NAMALWA (cell line): ENCODE data around the gene CSTPP1.
A peak's percentile ranks its signal among the peaks of the same experiment; 100 is the strongest.
"Not testable (repeated sequence)": the region's sequence is repeated elsewhere in the genome, so short reads cannot be mapped to it uniquely, and the experiment has no call there.

ENCODE experiments used
- DNase-seq: peaks from one replicate; pipeline ENCODE4 v3.0.0-alpha.2; 2015; ENCODE audit warnings: low spot score

The CSTPP1 gene

DNA sequence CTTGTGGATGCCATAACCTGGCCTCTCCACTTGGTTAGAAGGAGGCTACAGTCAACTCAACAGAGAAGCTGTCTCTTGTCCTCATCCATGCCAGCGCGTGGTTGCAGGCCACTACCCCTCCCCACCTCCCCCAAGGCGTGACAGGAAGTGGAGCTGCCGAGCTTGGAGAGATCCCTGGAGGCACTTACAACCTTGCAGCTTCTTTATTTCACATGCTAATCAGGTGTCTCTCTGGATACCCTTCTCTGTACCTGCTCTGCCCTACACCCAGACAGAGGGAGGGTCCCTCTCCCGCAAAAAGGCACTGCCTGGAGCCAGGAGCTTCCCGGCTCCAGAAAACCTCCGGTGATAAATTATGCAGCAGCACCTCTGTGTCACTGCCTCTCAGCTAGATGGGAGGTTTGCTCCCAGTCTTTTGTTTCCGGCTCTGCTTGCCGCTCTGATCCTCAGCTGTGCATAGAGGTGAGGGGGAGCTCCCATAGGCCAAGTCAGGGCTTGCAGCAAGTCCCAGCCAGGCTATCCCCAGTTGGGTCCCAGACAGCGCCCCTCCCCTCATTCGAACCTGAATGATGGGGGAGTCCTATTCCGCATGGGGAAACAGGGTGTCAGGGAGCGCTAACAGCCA is 23.9 kb upstream of the CSTPP1 start:
- no peak for DNase-seq

DNA sequence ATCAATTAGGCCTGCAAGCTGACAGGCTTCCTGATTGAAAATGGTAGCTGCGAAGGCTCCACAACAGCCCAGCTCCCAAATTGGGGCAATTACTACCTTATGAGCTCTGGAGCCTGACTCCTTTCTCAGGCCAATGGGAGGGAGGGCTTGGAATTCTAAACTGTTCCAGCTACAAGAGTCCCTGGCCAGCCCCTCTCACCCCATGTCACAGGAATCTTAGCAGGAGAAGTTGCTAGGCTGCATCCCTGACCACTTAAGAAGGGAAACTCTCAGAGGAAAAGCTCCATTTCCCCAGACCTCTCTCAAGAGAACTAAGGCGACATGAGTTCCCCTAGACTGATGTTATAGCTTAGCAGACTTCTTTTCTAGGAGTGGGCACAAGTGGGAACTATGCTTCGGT is 23.1 kb upstream of the CSTPP1 start:
- DNase-seq = no peak

DNA sequence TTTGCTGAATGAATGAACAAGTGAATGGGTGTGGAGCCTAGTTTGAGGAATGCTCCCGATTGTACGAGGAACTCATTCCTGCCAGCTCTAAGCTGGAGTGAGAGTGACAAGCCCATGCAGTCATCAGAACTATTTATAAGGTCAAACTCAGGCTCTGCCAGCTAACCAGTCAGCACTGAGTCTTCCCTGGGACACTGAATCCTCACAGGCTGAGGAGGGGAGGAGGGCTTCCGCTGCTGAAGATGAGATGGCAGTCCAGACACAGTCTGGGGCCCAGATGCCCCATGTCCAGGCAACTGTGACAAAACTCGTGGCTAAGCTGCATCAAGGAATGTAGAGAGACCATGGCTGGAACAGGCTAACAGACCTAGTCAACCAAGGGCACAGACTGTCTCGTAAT is 22.2 kb upstream of the CSTPP1 start:
- DNase-seq = no peak

DNA sequence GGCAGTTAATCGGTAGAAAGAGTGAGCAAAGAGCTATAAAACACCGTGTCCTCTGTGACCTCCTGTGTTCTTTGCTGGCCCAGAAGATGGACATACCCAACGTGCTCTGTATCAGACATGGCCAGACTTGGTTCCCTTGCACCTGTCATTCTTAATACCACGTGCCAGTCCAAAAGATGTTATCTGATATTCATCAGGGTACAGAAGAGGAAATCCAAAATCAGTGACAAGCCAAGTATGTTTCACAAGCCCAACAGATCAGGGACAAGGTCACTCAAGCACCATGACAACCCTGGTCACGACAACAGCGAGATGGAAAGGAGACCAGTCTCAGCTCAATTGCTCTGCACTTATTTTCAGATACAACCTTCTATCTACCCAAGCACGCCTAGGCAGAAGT is 21.7 kb upstream of the CSTPP1 start:
- DNase-seq = no peak

DNA sequence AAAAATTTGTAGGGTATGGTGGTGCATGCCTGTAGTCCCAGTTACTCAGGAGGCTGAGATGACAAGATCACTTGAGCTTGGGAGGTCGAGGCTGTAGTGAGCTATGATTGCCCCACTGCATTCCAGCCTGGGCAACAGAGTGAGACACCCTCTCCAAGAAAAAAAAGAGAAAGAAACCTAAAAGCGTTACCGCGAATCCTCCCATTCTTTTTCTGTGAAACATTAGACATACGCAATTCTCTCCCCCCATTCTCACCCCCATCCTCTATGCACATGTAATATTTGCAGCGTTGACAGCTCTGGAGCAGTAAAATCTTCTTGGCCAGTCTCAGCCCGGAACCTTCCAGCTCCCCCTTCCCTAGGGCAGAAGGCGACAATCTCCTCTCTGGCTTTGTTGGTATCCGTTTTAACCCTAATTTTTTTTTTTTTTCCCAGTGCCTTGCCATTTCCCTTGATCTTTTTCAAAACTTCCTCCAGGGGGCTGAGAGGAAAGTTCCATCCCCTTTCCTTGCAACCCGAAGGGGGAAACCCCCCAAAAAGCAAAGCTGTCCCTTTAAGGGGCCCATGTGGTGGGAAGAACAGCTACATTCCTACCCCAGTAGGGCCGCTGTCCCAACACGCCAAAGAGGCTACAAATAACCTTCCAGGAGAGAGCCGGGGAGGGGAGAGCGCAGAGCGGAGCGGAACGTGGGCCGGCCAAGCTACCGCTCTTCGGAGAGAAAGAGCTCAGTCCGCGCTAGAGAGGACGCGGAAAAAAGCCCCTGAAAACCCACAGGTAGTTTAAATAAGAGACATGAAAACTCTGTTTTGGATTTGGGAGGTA is 20.1 kb upstream of the CSTPP1 start:
- no peak for DNase-seq

DNA sequence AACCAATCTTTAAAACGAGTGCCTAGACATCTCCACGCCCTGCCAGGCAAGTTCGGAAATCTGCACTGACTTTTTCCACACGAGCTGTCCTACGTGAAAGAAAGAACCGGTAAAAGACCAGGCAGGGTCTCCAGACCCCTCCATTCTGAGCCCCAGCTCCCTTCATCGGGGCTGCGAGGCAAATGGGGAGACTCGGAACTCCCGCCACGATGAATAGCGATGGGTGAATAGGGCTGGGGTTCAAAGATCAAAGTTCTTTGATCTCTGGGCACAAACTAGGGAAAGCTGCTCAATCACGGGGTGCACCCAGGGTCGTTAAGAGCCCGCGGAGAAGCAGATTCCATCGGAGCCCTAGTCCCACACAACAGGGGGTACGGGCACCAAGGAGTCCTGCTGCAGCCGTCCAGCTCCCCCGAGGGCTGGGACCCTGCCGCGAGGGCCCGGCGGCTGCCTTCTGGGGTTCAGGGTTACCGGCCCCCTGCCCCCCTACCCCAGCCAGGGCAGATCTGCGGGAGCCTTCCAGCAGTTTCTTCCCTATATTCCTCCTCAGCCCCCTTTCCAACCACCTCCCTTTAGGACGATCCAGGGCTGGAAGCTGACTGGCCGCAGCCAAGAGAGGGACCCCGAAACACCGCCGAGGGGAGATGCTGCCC is 19.3 kb upstream of the CSTPP1 start:
- DNase-seq = no peak

DNA sequence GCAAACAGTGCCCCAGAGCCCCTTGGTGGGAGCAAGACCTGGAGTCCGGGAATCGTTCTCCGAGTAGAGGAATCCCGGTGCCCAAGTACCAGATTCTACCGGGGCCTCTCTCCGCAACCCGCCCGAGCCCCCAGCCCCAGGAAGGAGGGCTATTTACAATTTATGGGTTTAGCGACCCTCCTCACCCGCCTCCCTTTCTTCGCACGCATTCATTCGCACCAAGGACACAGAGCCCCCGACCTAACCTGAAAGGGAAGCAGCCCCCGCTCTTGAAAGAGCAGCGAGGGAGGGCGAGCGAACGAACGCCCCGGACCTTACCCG is 18.8 kb upstream of the CSTPP1 start:
- no peak for DNase-seq

DNA sequence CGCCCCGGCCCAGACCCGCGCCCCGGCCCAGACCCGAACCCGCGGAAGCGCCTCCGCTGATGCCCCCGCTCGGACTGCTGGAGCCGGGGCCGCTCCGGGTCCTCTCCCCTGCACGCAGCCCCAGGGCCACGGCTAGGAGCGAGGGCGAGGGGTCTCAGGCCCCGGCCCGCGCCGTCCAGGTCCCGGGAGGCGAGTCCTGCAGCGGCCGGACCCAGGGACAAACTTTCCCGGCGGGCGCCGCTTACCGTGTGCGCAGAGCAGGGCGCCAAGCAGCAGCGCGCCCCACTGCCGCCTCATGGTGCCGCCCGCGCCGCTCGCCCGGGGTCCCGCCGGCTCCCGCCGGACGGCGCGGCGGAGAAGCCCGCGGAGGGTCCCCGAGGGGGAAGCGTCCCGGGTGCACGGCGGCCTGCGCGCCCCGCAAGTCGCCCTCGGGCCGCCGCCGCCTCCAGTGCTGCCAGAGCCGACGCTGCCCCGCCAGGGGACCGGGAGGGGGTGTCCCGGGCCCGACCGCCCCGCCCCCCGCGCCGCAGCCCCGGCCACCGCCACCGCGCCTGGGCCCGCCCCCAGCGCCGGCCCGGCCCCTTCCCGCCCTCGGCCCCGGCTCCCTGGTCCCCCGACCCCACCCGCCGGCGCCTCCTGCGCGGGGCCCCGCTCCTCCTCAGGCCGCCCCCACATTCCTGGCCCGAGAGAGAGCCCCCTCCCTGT is 18.3 kb upstream of the CSTPP1 start, which contains the start of gene LRP4:
LRP4 (minus strand) TSS at position 468 of the 705 bp plus-strand sequence; CDS start at position 297, 171 bp downstream.
- peak; percentile 25 for DNase-seq

DNA sequence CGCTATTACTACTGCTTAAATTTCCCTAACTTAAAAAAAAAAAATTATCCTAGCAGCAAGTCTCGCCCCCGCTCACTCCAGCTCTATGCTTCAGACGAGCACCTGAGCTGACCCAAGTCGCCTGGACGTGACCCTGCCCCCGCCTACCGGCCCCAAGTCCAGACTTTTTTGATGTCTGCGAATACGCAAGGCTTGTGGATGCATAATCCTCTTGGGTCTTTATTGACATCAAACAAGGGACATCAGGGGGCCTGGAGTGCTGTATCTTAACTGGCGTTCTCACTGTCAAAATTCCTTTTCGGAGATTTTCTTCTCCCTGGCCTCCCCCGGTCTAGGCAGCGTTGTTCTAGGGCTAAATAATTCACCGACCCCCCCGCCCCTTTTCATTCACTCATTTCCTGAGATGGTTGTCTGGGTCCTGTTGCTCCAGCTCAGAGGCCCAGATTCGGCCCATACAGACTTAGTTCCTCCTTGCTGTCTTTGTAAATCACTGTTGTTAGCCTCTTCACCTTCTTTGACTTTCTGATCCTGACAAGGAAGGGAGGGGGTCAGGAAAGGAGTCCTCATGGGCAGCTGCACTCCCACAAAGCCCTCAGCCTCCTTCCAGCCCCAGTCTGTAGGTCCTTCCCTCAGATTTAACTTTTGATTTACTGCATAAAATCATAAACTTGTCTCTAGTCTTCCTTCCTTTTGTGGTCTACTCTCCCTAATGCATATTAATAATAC is 17.6 kb upstream of the CSTPP1 start:
- DNase-seq = peak; percentile 13

DNA sequence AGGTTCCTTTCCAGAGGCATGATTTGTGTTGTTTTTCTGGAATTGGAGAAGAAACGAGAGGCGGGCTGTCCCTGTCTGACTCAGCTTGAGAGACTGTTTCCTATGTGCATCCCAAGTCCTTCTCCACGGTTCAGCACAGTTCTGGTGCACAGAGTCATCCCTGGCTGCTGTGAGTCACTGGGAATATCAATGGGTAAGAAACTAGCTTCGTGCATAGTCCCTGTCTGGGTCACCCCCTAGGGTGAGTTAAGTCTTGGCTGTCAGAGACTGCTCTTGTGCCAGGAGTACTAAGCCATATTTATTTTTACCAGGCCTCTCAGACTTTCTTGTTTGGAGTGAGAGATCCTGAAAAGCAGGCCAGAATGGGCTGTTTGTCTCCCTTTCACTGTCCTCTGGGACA is 15.8 kb upstream of the CSTPP1 start:
- DNase-seq = no peak

DNA sequence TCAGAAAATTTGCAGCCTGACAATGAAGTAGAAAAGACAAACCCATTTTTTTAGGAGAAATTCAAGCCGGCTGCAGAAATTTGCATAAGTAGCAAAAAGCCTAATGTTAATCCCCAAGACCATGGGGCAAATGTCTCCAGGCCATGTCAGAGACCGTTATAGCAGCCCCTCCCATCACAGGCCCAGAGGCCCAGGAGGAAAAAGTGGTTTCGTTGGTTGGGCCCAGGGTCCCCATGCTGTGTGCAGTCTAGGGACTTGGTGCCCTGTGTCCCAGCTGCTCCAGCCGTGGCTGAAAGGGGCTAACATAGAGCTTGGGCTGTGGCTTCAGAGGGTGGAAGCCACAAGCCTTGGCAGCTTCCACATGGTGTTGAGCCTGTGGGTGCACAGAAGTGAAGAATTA is 8.6 kb upstream of the CSTPP1 start:
- not testable (repeated sequence) for DNase-seq

DNA sequence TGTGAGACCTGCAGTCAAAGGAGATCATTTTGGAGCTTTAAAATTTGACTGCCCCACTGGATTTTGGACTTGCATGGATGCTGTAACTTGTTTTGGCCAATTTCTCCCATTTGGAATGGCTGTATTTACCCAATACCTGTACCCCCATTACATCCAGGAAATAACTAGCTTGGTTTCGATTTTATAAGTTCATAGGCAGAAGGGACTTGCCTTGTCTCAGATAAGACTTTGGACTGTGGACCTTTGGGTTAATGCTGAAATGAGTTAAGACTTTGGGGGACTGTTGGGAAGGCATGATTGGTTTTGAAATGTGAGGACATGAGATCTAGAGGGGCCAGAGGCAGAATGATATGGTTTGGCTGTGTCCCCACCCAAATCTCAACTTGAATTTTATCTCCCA is 7.9 kb upstream of the CSTPP1 start:
- not testable (repeated sequence) for DNase-seq

DNA sequence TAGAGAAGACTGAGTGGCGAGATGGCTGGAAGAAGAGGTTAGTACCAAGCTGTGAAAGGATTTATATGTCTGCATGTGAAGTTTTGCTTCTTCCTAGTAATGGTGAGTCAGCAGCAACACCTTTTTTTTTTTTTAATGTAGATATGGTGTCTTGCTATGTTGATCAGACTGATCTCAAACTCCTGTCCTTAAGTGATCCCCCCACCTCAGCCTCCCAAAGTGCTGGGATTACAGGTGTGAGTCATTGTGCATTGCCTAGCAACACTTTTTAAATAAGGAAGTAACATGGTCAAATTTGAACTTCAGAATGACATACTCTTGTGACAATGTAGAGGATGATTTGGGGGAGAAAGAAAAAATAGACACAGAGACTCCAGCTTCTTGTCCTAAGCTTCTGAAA is 6.5 kb upstream of the CSTPP1 start:
- DNase-seq = no peak

DNA sequence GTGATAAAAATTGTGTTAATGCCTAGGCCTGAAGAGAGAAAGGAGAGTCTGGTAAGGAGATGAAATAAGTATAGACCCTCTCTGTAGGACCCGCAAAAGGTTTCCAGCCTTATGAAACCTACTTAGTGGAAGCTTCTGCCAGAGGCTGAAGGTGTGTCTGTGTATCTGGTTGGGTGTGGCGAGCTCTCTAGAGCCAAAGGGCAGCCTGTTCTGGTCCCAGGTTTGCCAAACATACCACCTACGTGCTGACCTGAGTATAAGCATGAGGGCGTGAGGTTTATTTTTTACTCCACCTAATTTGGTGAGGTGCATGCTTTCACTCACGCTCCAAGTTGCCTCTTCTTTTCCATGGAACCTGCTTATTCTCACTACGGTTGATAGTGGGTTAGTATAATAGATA is 5.6 kb downstream of the CSTPP1 start:
- DNase-seq = no peak

DNA sequence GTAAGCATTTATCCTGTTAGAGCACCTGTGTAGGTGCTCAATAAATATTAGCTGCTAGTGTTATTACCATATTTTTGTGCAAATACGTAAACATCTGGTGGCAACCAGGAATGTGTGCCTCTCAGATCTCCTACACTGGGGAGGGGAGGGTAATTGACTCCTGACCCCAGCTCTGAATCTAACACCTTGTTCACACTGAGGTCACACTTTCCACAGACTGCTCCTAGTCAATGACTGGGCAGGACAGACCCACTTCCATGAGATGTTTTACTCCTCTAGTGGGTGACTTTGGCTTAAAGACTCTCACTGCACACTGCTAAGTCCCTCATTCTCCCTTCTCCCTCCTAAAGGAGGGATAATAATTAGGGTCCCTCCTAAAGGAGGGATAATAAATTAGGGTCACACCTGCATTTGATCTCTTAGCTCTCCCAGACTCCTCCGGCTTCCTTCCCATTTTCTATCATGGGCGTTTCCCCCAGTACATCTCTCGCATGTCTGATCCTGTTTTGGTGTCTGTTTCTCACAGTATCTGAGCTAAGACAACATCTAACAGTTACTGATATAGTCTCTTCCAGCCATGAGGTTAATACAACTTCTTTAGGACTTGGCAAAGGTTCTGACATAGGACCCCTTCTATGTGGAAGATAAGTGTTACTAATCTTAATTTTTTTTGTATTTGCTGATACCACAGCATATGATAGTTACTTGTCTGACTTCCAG is 8.0 kb downstream of the CSTPP1 start:
- DNase-seq = no peak

DNA sequence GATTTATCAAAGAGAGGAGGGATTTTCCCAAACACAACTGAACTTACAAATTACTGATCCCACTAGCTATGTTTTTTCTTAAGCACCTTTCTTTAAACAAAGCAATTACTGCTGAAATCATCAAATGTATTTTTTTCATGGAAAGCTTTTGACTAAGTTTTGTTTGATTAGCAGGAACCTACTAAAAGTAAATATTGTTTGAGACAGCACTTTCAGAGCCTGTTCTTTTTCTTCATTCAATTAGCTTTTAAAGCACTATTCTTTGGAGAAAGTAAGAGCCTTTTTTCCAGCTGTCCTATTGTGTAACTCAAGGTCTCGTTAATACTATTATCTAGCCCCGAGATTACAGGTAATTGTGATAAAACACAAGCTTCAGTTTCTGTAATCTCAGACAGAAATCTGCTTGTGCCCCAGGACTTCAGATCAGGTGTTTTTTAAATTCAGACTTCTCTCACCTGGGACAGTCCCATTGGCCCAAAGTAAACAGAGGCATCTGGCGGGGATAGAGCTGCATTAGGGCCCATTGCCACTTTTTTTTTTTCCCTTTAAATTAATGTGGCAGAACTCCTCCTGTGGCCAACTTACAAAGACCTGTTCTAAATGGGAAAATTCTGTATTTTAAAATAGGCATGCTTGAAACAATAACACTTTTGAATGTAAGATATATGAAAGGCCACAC is 11.0 kb downstream of the CSTPP1 start:
- no peak for DNase-seq

DNA sequence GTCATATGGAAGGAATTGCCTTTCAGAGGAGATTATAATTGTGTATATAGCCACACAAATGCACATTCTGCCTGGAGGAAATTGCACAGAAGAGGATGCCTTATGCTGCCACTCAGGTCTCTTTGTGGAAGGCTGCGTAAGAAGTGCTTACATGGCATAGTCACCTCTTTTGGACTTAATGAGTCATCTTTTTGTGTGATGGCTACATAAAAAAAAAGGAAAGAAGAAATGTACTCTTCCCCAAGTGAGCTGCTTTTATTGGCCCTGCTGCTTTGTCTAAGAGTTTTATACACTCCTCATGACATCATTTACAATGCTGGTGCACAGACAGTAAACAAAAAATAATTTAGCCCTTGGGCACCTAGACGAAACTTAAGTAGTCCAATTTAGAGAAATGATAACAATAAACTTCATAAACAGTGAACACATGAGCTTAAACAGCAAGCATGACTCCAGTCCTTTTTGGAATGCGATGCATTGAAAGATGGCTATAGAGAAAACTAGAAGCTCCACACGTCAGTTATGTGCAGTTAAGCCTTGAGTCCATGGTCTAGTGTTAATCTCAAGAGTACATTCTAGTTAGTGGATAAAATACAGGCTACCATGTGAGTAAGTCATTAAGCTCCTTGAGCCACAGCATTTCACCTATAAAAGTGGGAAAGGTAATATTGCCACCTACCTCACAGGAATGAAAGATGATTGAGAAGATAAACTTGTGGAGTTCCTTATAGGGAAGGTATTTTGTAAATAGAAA is 12.0 kb downstream of the CSTPP1 start:
- no peak for DNase-seq

DNA sequence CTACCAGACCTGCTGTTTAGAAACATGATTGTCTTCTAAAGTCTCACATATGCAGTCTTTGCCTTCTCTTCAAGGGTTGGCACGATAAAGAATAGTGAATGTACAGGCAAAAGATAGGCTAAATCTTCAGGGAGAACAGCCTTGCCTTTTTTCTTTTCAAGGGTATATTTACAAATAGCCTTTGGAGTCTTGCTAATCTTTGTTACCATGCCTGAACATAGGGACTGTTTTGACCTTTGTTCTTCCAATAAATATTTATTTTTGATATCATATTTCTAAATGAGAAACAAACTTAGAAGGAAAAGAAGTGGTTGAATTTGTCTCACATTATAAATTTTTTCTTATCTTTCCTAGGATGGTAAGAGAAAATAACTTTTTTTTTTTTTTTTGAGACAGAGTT is 12.7 kb downstream of the CSTPP1 start:
- no peak for DNase-seq

DNA sequence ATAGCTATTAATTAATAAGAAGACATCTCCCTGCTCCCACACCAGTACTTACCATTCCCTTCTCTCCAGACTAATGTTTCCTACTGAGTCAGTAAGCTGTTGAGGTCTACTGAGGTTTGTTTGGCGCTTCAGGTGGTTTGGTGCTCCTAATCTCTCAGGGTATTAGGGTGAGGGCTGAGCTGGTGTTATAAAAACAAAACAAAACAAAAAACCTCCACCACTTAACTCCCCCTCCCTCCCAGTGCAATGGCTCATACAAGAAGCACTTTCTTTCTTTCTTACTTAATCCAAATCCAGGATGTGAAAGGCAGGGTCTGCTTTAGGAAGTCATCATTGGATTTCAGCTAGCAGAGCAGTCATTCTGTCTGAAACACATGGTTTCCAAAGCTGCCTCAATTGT is 15.3 kb downstream of the CSTPP1 start:
- DNase-seq = no peak

DNA sequence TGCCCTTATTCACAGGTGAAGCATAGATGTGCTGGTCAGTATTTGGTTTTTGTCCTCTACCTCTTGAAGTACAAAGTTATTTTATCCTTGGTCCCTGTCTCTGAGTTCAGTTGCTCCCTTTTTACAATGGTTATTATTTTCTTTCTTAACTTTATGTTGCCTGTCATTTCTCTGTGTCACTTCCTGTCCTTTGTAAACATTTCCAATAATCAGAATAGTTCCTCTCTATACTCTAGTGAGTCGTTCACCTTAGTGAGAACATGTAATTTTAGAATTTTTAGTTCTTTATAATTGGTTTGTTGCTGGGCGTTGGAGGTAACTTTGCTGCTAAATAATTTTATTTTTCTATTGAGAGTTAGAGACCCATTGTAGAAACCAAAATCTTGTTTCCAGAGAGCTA is 16.0 kb downstream of the CSTPP1 start:
- DNase-seq = no peak
